HG03571 (cell line): Measurements from ENCODE around the gene XG.
"Not testable (repeated sequence)": the region's sequence is repeated elsewhere in the genome, so short reads cannot be mapped to it uniquely, and the experiment has no call there.

Source experiments
- ATAC-seq: cut with Tn5 transposase; IDR thresholded peaks from one replicate; pipeline ENCODE4 v1.9.1; 2021; ENCODE audit not compliant: unreplicated experiment

XG gene, protein sequence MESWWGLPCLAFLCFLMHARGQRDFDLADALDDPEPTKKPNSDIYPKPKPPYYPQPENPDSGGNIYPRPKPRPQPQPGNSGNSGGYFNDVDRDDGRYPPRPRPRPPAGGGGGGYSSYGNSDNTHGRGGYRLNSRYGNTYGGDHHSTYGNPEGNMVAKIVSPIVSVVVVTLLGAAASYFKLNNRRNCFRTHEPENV

DNA sequence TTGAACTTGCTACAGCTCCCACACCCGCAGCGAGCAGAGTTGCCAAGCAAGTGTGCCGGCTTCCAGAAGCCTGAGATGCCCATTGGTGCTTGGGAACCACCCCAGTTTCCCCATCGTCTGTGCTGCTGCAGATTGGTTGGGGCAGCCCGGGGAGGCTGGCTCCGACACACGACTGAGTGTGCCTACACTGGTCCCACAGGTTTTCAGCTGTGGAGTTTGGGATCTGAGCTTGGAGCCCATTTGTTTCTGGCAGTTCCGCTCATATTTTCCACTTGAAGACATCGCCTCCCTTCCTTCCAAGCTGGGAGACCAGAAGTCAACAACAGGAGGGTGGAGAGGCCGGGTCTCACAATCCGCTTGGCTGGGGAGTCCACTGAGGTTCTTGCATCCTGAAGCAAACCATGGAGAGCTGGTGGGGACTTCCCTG lies at the start of gene XG:
Gene XG (plus strand): TSS at position 167 of the 427 bp plus-strand sequence. CDS start 235 bp downstream, at position 402.
- not testable (repeated sequence) for ATAC-seq

DNA sequence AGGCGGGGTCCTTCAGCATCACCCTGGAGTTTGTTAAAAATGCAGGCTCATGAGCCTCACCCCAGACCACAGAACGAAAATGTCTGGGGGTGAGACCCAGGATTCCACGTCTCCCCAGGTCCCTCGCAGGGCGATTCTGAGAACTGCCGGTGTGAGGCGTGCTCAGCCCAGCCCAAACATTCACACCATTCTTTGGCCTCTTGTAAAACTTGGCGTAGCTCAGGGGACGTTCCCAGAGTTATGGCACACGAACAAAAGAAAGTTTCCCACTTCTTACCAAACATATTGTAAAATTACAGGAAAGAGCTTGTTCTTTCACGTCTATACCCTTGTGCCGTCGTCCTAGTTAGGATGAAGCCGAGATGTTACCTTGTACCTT lies 47.9 kb upstream of the XG start:
- ATAC-seq: no peak

DNA sequence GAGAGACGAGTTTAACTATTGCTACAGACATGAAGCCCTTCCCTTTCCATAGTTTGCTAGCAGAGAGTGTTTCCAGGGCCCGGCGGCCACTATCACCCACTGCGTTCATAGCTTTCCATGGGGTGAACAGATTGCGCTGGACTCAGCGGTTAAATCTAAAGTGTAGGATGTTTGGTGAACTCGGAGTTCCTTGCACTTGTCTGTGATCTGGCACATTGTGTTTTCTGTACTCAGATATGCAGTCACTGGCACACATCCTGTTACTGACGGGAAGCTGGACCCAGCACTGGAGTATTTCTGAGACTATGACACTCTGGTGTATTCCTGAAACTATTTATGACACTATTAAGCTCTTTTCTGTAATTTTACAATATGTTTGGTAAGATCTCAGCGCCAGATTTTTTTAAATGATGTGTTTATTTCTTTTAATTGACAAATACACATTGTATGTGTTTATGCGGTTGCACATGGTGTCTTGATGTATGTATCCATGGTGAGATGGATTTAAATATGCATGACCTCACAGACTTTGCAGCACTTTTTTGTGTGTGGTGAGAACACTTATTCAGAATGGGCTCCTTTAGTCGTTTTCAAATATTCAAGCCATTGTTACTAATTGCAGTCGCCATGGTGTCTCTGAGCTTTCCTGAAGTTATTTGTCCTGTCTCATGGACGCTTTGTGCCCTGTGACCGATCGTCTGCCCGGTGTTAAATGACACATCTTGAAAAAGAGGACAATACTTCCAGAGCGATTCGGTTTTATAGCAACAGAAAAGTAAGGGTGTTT lies 46.6 kb upstream of the XG start:
- no peak for ATAC-seq

DNA sequence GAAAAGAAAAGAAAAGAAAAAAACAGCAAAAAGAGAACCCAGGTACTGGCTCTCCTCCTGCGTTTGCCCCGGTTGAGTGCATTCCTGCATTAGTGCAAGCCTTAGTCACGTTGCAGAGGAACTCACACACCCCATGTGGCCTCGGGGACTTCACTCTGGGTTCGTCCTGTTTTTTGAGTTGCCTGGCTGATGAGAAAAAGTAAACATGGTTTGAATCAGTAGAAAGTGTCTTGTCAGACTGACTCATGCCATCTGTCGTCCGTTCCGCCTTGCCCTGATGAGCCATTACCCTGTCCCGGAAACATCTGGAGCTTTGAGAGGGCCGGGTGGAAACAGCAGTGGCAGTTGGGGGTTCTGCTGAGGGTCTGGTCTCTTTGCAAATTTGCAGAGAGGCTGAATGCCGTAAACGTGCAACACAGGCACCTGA lies 44.5 kb upstream of the XG start:
- peak; percentile 88 for ATAC-seq

DNA sequence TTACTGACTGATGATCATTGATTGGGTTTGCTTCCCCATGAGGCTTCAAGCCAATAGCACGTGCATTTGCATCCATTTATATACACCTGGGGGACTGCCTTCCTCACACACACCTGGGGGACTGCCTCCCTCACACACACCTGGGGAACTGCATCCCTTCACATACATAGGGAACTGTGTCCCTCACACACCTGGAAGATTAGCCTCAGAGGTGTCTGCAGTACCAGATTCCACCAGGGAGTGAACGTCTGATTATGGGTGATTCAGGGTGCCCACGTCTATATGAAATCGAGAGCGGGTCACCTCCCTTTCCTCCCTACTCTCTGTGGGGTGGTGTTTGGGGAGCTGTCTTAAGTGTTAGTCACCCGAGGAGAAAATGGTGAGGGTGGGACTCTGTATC lies 43.8 kb upstream of the XG start:
- no peak for ATAC-seq

GRCh38 chrX:2708592-2709188 lies 43.1 kb upstream of the XG start:
- no peak for ATAC-seq

- ATAC-seq: no peak
Measured at GRCh38 chrX:2709556-2709955, 42.3 kb upstream of the XG start.

- no peak for ATAC-seq
Measured at GRCh38 chrX:2710041-2710840, 41.6 kb upstream of the XG start.

- no peak for ATAC-seq
Measured at GRCh38 chrX:2711441-2711840, 40.4 kb upstream of the XG start.

DNA sequence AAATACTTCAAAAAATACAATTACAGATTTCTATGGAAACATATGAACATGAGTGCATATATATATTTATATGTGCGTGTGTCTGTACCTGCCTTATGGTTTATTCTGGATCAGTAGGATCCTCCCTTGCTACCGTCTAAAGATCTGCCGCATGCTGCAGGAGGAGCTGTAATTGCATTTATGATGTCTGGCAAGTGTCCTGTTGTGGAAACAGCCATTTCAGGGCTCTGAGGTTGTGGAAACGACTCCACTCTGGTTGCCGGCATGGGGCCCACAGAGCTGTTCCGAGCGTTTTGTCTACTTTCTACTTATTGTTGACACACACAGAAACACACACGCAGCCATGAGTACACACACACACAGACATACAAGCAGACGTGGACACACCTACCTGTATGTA lies 39.4 kb upstream of the XG start:
- ATAC-seq: no peak

GRCh38 chrX:2712890-2713840 lies 38.7 kb upstream of the XG start:
- ATAC-seq: no peak

- no peak for ATAC-seq
Measured at GRCh38 chrX:2714551-2714950, 37.3 kb upstream of the XG start.

DNA sequence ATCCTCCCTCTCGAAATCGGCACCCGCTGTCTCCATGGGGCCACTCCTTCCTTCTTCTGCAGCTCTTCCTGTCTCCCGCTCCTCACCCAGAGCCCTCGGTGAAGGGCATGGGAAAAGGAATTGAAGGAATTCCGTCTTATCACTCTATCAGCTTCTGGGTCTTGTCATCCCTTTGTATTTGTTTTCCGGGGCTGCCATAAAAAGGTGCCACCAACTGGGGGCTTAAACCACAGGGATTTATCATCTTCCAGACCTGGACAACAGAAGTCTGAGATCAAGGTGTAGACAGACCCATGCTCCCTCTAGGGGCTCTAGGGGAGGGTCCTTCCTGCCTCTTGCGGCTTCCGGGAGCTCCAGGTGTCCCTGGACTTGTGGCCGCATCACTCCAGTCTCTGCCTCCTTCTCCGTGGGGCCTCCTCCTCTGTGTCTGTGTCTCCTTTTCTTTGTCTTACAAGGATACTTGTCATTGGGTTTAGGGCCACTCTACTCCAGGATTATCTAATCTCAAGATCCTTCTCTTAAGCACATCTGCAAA lies 36.7 kb upstream of the XG start:
- ATAC-seq: no peak

DNA sequence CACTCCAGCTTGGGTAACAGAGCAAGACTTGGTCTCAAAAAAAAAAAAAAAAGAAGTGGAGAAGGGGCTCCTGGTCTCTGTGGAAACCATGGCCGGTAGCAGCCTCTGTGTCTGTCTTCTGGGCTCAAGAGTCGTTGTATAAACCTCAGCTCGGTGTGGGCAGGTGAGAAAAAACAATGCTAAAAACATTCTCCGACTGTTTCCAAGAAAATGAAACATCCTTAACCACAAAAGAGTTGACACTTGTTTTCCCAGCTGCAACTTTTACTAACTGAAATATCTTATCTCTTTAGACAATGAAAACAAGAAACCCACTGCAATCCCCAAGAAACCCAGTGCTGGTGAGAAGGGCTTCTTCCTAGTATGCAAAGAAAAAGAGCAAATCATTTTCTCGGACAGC lies 34.5 kb upstream of the XG start:
- no peak for ATAC-seq

- no peak for ATAC-seq
Measured at GRCh38 chrX:2718821-2719220, 33.0 kb upstream of the XG start.

DNA sequence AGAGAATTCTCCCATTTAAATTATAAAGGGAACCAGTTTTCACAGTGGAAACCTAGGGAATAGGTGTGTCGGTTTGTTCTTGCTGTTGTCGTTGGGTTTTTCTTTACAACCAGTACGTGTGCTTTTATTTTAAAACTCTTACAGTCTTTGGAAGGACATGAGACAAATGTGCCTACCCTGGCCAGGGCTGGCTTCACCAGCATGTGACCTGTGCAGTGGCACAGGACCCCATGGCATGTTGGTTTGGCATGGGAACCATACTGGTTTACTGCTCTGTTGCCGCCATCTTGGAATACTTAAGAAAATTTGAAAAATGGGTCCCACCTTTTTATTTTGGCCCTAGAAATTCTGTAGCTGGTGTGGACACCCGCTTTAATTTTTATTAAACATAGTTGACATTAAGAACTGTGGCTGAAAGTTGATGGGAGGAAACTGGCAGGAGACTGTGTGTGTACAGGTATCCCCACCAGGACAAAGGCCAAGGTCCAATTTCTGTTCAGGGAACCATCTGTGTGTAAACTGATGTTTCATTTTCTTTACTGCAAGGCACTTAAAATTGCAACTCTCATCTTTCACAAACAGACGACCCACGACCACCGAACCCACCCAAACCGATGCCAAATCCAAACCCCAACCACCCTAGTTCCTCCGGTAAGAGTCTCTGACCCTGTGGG lies 31.9 kb upstream of the XG start:
- ATAC-seq: no peak

GRCh38 chrX:2723286-2723879 lies 28.5 kb upstream of the XG start:
- no peak for ATAC-seq

GRCh38 chrX:2727264-2727663 lies 24.6 kb upstream of the XG start:
- ATAC-seq: not testable (repeated sequence)

GRCh38 chrX:2732076-2732475 lies 19.8 kb upstream of the XG start:
- no peak for ATAC-seq
